Fibroblast of the aortic adventitia (primary cell): ENCODE results near the gene PCDHB3. TPM values are rescaled to one million over a fixed set of nuclear protein-coding genes. Genes with fewer than 3 reads are reported as not detected.

Experiments used
- DNase-seq: peaks from one replicate; pipeline ENCODE4 v3.0.0-alpha.2; 2010; ENCODE audit warnings: low read depth
- H3K4me3 ChIP-seq: 2 replicates; pipeline ENCODE4 v1.5.1; 2011; ENCODE audit warnings: low read depth, mild to moderate bottlenecking, control low read depth, low read length, moderate library complexity
- CTCF ChIP-seq: IDR thresholded peaks from 2 replicates; pipeline ENCODE4 v1.5.1; 2011; ENCODE audit warnings: mild to moderate bottlenecking, low read length, control low read depth, inconsistent platforms; ENCODE audit not compliant: insufficient read depth
- total RNA-seq: library from RNA; depleted of rRNA; stranded (reverse); fragments of >200 nt; gene quantifications from 2 replicates; pipeline ENCODE4 v1.2.3, GENCODE V29; 2012; ENCODE audit warnings: low replicate concordance

Gene PCDHB3
- 0.27 and 0.74 TPM in 2 replicates for total RNA-seq

GRCh38 chr5:141100243-141100805 is at the start of gene PCDHB3:
Gene PCDHB3, plus strand, starts transcription at chr5:141100473. Its CDS starts 177 bp downstream, at chr5:141100650.
- H3K4me3 ChIP-seq: no peak within 1 kb of the TSS
- no peak for TF ChIP-seq CTCF
- DNase-seq: peak; percentile 15

- H3K4me3 ChIP-seq: peak within 1 kb of the TSS; percentile 9
- TF ChIP-seq CTCF: no peak
- no peak for DNase-seq
Observed at GRCh38 chr5:141050622-141051520, 49.4 kb upstream of the PCDHB3 start, which contains the start of gene PCDHB1. Gene PCDHB1, plus strand, starts transcription at chr5:141051374. Its CDS starts 97 bp downstream, at chr5:141051471.

- peak overlapping the region; percentile 9 for H3K4me3 ChIP-seq
- no peak for DNase-seq
- TF ChIP-seq CTCF: no peak
Observed at GRCh38 chr5:141051521-141051866, 48.8 kb upstream of the PCDHB3 start.

- no peak for DNase-seq
- no peak overlapping the region for H3K4me3 ChIP-seq
- no peak for TF ChIP-seq CTCF
Observed at GRCh38 chr5:141077826-141078225, 22.4 kb upstream of the PCDHB3 start.

- no peak for DNase-seq
- H3K4me3 ChIP-seq: no peak overlapping the region
- no peak for TF ChIP-seq CTCF
Observed at GRCh38 chr5:141082228-141082627, 18.0 kb upstream of the PCDHB3 start.

- DNase-seq: peak; percentile 30
Observed at GRCh38 chr5:141084487-141084989, 15.7 kb upstream of the PCDHB3 start.

More at GRCh38 chr5:141084487-141084989, 15.7 kb upstream of the PCDHB3 start:
- H3K4me3 ChIP-seq: peak overlapping the region; percentile 43
- peak; percentile 31 for TF ChIP-seq CTCF
